Esophagus squamous epithelium (tissue), 5 donors: ENCODE measurements around the gene WNK2. TPM values are rescaled to one million over a fixed set of nuclear protein-coding genes. Genes with fewer than 3 reads are reported as not detected.

ENCODE experiments used
- DNase-seq: peaks from one replicate; lab custom pipeline; 2025; lab: John Stamatoyannopoulos, UW
- H3K27ac ChIP-seq, 4 donors: fragments of 200-600 bp; sonication (generic); one replicate each; pipeline ENCODE4 v1.5.1; 2016 to 2019; ENCODE audit warnings: mild to moderate bottlenecking in 1 of 4
- H3K27me3 ChIP-seq, 4 donors: fragments of 200-600 bp; sonication (generic); 1 replicate in 3 of 4; 2 replicates in 1 of 4; pipeline versions ENCODE4 v1.5.1 to v1.6.0; 2017 to 2021; ENCODE audit warnings: antibody characterized with exemption in 1 of 4
- H3K36me3 ChIP-seq, 3 donors: fragments of 200-600 bp; sonication (generic); one replicate each; pipeline ENCODE4 v1.5.1; 2016 to 2019
- H3K4me1 ChIP-seq, 3 donors: fragments of 200-600 bp; sonication (generic); one replicate each; pipeline ENCODE4 v1.5.1; 2017 to 2019
- H3K4me3 ChIP-seq, 4 donors: fragments of 200-600 bp; sonication (generic); 1 replicate in 3 of 4; 2 replicates in 1 of 4; pipeline ENCODE4 v1.5.1; 2016 to 2019; ENCODE audit warnings: mild to moderate bottlenecking in 2 of 4, moderate library complexity in 1 of 4
- H3K9me3 ChIP-seq, 3 donors: fragments of 200-600 bp; sonication (generic); one replicate each; pipeline ENCODE4 v1.5.1; 2016 to 2019
- POLR2A ChIP-seq, 4 donors: fragments of 450-650 bp; IDR thresholded peaks; one replicate each; pipeline ENCODE4 v1.6.1; 2017; ENCODE audit warnings: antibody characterized with exemption in 4 of 4, mild to moderate bottlenecking in 4 of 4, moderate library complexity in 3 of 4
- WGBS, 2 donors: methylation state at CpG; one replicate each; pipeline ENCODE4 v1.1.5; 2018; 5-methylcytosine and 5-hydroxymethylcytosine counted together
- intact Hi-C: fragments of 100-400 bp; cut with DNase I; formaldehyde crosslinking; loops from one replicate; pipeline ENCODE4 v1.15.0; 2022
- total RNA-seq, 4 donors: library from RNA; depleted of rRNA; stranded (reverse); fragments of >200 nt; gene quantifications; one replicate each; pipeline ENCODE4 v1.1.0, GENCODE V29; 2016
- TF ChIP-seq, protein P1 (sequence below), 6 experiments: fragments of 450-650 bp in 4 of 6; fragments of 200-600 bp in 2 of 6; sonication (generic) in 2 of 6; IDR thresholded peaks; one replicate each; pipeline ENCODE4 v1.5.1; 2016 to 2019; ENCODE audit warnings: antibody characterized with exemption in 6 of 6, mild to moderate bottlenecking in 4 of 6, moderate library complexity in 4 of 6
- donor health status: DM: yes; HTN: yes; CAD: no.

The WNK2 gene
- total RNA-seq, 4 donors from 2014 or later, result 0.40 to 8.8 (median 5.2) TPM

DNA sequence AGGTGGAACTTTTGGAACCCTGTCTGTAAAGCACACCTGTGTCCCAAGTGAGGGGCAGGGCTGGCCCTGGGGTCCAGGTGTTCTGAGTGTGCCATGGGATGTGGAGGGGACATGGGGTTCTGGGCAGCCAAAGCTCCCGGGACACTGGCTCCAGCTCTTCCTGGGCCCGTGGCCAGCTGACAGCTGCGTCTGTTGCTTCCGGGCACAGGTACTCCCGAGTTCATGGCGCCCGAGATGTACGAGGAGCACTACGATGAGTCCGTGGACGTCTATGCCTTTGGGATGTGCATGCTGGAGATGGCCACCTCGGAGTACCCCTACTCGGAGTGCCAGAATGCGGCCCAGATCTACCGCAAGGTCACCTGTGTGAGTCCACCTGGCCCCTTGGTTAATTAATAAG is 50.7 kb downstream of the WNK2 start:
- no peak for DNase-seq
- Histone ChIP-seq H3K27ac (no peak overlapping the region), H3K27me3 (peaks cover 0 to 43% (median 0%) of the 10 kb centered on the region in 4 donors), H3K9me3 (no peaks in the 10 kb centered on the region), H3K4me3 (no peak overlapping the region), H3K36me3 (no peaks in the 10 kb centered on the region), H3K4me1 (peaks cover 0 to 7% (median 0%) of the 10 kb centered on the region in 3 donors)
- TF ChIP-seq POLR2A (IDR thresholded peaks at IDR 0.05), result no peak
- TF ChIP-seq, protein P1, sequence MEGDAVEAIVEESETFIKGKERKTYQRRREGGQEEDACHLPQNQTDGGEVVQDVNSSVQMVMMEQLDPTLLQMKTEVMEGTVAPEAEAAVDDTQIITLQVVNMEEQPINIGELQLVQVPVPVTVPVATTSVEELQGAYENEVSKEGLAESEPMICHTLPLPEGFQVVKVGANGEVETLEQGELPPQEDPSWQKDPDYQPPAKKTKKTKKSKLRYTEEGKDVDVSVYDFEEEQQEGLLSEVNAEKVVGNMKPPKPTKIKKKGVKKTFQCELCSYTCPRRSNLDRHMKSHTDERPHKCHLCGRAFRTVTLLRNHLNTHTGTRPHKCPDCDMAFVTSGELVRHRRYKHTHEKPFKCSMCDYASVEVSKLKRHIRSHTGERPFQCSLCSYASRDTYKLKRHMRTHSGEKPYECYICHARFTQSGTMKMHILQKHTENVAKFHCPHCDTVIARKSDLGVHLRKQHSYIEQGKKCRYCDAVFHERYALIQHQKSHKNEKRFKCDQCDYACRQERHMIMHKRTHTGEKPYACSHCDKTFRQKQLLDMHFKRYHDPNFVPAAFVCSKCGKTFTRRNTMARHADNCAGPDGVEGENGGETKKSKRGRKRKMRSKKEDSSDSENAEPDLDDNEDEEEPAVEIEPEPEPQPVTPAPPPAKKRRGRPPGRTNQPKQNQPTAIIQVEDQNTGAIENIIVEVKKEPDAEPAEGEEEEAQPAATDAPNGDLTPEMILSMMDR (IDR thresholded peaks at IDR 0.05), result no peak
- WGBS, 2 donors, result 77% methylated on average over 14 of the region's 15 CpGs; no CpG with 5 or more reads in 1 of the 2 donors
- intact Hi-C loops, result no loop called here

DNA sequence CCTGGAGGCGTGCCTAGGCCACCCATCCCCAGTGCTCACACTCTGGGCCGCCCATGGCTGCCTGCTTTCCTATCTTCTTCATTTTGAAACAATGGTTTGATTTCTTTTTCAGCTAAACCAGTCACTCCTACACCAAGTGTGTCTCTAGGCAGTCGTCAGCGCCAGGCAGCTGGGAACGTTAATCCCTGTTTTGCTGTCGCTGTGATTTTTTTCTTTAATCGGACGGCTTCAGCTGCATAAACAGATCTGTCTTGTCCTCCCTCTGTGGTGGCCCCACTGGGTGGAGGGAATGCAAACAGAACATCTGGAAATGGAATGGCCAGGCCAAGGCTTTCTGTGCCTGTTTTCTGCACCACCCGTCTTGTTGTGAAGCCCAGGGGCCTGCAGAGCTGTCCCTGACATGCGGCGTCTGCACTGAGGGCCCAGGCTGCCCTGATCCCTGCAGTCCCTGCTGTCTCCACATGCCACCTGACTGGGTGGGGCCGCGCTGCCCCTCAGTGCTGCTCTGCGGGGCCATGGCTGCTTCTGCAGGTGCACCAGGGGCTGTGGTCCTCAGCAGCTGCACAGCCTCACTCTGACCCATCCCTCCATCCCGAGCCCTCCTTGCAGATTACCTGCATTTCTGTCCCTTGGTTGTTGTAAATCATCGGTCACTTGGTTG is 51.5 kb downstream of the WNK2 start:
- DNase-seq, result no peak
- H3K36me3 ChIP-seq, result no peaks in the 10 kb centered on the region
- intact Hi-C loops, result no loop called here
- TF ChIP-seq, protein P1 (IDR thresholded peaks at IDR 0.05), result no peak
- TF ChIP-seq POLR2A (IDR thresholded peaks at IDR 0.05), result no peak
- H3K27me3 ChIP-seq, result peaks cover 0 to 36% (median 0%) of the 10 kb centered on the region in 4 donors
- H3K27ac ChIP-seq, result no peak overlapping the region
- H3K4me3 ChIP-seq, result no peak overlapping the region
- no peaks in the 10 kb centered on the region for H3K9me3 ChIP-seq
- H3K4me1 ChIP-seq, result peaks cover 0 to 7% (median 0%) of the 10 kb centered on the region in 3 donors
- WGBS, 2 donors, result 55 to 64% methylated on average over 11 to 14 of the region's 16 CpGs

DNA sequence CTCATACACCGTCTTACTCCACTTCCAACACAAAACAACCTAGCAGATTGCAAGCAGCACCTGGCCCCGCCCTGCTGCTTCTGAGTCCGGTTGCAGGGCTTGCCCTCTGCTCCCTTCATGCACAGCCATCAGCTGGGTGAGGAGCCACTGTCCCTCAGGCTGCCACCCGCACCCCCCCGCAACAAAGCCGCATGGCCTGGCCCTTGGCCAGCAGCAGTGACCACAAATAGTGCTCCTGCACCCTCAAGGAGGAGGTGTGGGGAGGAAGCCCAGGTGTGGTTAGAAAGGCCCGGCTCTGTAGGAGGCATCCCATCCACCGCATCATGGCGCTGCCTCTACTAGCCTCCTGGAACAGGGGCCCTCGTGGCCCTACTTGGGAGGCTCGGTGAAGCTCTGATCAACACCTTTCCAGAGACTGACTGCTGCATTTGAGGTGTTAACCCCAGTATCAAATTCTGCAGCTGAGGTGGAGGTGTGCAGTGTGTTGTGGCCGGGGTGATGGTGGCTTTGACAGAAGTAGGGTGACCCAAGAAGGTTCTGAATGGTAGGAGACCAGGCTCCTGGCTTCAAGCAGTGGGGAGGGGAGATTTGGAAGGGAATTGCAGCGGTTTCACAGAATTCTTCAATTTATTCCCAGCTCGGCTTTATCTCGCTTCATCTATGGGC is 52.7 kb downstream of the WNK2 start:
- TF ChIP-seq POLR2A (IDR thresholded peaks at IDR 0.05), result no peak
- TF ChIP-seq, protein P1 (IDR thresholded peaks at IDR 0.05), result no peak
- intact Hi-C loops, result no loop called here
- Histone ChIP-seq H3K9me3 (no peaks in the 10 kb centered on the region), H3K36me3 (no peaks in the 10 kb centered on the region), H3K27me3 (peaks cover 0 to 24% (median 0%) of the 10 kb centered on the region in 4 donors), H3K4me1 (peaks cover 0 to 7% (median 0%) of the 10 kb centered on the region in 3 donors), H3K4me3 (no peak overlapping the region), H3K27ac (no peak overlapping the region)
- WGBS, 2 donors, result 88 to 90% methylated on average over 9 to 11 of the region's 15 CpGs
- no peak for DNase-seq

DNA sequence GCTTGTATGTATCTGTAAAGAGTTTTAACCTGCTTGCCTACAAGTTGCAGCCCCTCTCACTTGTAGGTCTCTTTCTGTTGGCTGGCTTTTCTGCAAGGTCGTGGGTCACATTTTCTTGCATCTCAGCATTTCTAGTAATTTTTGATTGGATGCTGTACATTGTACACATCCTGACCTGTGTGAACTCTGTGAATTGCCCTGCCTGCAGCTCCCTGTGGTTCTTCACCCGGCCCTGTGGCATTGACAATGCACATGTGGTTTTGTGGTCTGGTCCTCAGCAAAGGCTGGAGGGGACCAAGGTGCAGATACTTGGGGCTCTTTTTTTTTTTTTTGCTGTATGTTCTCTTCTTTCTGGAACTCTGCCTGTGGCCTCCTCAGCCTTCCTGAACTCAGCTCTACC is 53.6 kb downstream of the WNK2 start:
- H3K36me3 ChIP-seq, result no peaks in the 10 kb centered on the region
- peaks cover 0 to 15% (median 0%) of the 10 kb centered on the region in 4 donors for H3K27me3 ChIP-seq
- TF ChIP-seq, protein P1 (IDR thresholded peaks at IDR 0.05), result no peak
- no peak for TF ChIP-seq POLR2A (IDR thresholded peaks at IDR 0.05)
- H3K4me1 ChIP-seq, result peaks cover 0 to 7% (median 0%) of the 10 kb centered on the region in 3 donors
- no peak overlapping the region for H3K27ac ChIP-seq
- intact Hi-C loops, result no loop called here
- DNase-seq, result no peak
- no peaks in the 10 kb centered on the region for H3K9me3 ChIP-seq
- no peak overlapping the region for H3K4me3 ChIP-seq
- 61 to 79% methylated on average over 2 of the region's 2 CpGs for WGBS, 2 donors
